Fibroblast of upper back skin (primary cell): ENCODE data around the gene TMPO.
"Not testable (repeated sequence)": the region's sequence is repeated elsewhere in the genome, so short reads cannot be mapped to it uniquely, and the experiment has no call there.

ENCODE experiments used
- DNase-seq: peaks from one replicate; pipeline ENCODE4 v3.0.0-alpha.2; 2013

The TMPO gene

DNA sequence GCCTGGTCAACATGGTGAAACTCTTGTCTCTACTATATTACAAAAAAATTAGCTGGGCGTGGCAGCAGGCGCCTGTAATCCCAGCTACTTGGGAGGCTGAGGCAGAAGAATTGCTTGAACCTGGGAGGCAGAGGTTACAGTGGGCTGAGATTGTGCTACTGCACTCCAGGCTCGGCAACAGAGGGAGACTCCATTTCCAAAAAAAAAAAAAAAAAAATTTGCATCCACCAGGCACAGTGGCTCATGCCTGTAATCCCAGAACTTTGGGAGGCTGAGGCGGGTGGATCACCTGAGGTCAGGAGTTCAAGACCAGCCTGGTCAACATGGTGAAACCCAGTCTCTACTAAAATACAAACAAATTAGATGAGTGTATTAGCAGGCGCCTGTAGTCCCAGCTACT, 3.6 kb upstream of the TMPO start:
- not testable (repeated sequence) for DNase-seq

DNA sequence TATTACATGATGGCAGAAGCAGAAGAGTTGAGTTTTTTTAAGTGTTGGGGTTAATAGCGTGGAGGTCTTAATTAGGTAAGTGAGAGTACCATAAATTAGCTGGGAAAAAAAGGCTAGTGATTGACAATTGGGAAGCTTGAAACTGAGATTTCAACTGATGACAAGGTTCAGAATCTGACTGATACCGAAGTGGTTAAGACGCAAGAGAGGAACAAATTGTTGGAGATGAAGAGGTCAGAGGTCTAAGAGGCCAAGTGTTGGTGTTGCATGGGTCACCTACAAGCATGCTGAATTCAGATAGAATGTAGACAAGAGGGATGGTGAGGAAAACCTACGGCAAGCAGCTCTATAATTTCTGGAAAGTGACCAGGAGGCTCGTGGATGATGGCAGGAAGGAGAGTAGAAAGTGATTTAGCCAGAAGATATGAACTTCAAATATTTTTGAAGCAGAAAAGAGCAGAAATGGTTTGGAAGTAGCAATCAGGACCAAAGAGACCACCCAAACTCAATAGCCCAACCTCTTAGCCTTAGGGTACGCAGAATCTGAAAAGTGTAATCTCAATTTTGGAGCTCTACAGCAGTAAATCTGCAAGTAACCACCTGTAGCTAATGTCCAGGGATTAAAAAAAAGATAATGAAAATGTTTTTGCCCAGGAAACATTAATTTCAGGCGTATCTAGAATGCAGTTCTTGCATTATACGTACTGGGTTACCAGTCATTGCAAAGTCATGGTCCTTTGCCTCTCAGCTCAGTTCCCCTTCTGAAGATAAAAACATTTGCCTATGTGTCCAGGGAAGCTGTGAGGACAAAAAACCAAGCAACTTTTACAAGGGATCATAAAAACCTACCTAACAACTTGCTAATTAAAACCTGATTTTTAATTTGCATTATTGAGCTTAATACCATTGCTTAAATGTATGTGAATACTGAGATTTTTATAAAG, 1.7 kb upstream of the TMPO start:
- DNase-seq, result no peak

DNA sequence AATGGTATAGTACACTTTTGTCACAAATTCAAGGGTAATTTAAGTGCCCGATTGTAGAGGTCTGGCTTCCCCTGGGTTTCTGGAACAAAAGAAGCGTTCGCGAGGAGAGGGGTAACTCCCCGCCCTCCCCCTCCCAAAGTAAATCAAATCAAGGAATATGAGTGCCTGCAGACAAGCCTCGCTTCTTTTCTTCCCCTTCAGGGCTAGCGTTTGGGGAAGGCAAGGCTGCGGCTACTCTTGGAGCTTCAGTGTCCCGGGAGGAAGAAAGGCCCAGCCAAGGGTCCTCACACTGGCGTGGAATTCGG, 456 bp upstream of the TMPO start:
- DNase-seq, result no peak

DNA sequence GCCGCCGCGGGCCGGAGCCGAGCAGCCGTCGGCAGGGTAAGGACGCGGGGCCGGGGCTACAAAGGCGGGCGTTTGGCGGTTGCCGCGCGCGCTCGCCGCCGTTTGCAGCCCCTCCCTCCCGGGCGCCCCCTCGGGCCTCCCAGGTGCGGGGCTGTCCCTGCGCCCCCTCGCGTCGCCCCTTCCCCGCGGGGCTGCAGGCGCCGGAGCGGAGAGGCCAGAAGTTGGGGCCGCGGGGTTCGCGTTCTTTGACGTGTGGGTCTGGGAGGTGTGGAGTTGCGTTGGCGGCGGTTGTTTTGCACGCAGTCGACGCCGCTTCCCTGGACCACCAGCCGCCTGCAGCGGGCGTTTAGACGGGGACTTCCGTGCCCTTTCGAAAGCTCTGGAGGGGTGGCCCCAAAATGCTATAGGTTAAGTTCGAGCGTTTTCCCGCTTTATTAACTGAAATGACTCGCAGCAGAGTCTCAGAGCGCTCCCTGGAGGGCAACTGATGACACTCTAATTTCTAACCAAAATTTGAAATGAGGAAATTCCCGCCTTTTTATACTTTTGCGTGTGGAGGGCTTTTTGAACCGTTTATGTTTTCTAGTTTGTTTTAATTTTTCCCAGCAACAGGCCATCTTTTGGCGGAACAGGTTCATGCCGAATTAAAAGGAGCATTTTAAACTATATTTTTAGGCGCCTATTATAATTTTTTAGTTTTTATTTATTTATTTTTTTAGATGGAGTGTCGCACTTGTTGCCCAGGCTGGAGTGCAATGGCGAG, 902 bp downstream of the TMPO start:
- DNase-seq, result peak; percentile 89

DNA sequence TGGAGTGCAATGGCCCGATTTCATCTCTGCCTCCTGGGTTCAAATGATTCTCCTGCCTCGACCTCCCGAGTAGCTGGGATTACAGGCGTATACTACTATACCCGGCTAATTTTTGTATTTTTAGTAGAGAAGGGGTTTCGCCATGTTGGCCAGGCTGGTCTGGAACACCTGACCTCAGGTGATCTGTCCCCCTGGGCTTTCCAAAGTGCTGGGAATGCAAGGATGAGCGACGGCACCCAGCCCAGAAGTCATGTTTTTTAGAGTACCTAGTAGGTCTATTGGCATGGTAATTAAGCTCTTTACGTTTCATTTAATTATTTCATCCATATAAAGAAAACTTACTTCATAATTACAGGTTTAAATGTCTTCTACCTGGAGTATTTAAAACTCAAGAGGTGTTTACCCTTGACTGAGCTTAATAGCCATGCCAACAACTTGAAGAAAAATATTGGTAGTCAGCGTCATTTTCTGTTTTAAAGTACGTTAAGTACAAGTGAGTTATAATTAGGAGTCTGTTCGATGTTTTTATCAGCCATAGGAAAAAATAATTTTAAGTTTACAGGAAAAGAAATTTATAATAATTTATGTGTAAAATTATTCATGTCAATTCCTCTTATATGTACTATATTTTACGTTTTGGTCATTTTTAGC, 4.0 kb downstream of the TMPO start:
- DNase-seq, result no peak

DNA sequence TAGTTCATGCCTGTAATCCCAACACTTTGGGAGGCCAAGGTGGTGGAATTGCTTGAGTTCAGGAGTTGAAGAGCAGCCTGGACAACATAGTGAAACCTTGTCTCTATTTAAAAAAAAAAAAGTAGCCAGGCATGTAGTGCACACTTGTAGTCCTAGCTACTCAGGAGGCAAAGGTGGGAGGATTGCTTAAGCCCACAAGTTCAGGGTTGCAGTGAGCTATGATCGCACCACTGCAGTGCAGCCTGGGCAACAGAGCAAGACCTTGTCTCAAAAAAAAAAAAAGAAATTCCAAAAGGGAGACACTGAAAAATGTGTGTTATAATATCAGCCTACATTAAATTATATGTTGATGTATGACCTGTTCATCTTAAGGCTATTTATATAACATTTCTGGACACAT, 14.7 kb downstream of the TMPO start:
- no peak for DNase-seq

DNA sequence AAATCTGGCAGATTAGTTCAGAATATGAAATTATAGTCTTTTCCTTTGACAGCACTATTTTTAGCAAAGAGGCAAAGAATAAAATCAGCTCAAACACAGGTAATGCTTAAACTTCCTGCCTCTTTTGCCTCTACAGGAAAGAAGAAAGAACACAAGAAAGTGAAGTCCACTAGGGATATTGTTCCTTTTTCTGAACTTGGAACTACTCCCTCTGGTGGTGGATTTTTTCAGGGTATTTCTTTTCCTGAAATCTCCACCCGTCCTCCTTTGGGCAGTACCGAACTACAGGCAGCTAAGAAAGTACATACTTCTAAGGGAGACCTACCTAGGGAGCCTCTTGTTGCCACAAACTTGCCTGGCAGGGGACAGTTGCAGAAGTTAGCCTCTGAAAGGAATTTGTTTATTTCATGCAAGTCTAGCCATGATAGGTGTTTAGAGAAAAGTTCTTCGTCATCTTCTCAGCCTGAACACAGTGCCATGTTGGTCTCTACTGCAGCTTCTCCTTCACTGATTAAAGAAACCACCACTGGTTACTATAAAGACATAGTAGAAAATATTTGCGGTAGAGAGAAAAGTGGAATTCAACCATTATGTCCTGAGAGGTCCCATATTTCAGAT, 17.4 kb downstream of the TMPO start:
- DNase-seq, result peak; percentile 70

DNA sequence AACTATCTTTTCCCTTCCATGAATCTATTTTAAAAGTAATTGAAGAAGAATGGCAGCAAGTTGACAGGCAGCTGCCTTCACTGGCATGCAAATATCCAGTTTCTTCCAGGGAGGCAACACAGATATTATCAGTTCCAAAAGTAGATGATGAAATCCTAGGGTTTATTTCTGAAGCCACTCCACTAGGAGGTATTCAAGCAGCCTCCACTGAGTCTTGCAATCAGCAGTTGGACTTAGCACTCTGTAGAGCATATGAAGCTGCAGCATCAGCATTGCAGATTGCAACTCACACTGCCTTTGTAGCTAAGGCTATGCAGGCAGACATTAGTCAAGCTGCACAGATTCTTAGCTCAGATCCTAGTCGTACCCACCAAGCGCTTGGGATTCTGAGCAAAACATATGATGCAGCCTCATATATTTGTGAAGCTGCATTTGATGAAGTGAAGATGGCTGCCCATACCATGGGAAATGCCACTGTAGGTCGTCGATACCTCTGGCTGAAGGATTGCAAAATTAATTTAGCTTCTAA, 18.4 kb downstream of the TMPO start:
- DNase-seq, result peak; percentile 81

DNA sequence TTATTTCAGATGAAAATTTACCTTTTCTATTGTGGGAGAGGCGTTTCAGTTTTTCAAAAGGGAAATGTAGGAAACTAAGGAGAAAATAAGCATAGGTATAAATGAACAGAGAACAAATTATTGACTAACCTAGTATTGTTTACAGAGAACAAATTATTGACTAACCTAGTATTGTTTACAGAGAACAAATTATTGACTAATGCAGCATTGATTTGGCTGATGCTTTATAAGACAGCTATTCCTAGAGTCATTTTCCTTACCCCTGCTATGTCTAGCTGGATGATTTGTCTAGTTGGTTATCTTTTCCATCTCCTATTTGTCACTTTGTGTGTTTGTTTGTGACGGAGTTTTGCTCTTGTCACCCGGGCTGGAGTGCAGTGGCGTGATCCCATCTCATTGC, 22.6 kb downstream of the TMPO start:
- DNase-seq, result no peak

DNA sequence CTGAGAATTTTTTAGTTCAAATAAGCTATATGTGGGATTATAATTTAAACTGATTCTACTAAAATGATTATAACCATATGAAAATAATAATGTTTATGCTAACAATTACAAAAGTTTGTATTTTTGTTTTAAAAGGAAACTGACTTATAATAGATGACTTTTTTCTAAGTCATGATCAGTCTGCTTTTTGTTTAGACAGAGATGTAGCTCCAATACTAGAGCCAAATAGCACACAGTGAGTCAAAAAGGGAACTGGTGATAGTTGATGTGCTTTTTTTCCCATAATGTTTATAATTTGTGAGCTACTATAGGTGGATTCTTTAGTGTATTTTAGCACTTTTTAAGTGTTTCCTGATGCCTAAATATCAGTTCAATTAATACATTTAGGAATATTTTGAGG, 28.3 kb downstream of the TMPO start:
- no peak for DNase-seq

DNA sequence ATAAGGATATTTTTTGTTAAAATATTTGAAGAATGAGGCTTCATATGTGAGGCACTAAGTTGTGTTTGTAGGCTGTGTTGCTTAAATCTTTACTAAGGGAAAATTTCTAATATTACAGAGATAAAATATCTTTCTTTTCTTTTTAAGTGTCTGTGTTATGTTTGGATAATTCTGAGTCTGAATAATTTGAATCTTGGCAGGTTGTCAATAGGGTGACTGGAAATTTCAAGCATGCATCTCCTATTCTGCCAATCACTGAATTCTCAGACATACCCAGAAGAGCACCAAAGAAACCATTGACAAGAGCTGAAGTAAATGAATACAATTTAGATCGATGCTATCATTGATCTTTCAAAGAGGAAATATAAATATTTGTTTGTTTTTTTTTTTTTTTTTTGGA, 29.4 kb downstream of the TMPO start:
- peak; percentile 33 for DNase-seq

DNA sequence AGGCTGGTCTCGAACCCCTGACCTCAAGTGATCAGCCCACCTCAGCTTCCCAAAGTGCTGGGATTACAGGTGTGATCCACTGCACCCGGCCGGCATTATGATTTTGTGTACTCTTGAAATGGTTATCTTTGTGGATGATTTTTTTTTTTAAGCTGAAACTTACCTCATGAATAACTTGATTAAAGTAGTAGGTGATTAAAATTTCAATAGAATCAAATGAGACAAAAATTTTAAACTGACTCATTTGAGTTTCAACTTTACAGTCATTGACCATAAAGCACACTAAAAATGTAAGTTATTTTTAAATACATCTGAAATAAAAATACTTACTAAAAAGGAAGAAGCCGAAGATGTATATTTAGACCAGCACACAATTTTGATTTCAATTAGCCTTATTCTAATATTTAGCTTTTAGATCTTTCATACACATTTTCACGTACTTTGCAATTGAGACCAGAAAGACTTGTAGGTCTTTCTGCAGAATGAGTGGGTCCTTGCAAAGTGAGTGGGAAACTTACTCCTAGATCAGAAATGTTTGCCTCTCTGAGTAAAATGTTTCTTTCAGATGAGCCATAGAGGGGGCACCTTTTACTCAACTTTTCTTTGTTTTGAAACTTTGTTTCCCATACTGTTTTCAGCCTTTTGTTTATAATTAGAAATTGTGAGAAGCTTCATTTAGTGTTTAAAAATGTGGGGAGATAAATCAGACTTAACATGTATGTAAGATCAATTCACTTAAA, 34.2 kb downstream of the TMPO start:
- DNase-seq, result no peak

DNA sequence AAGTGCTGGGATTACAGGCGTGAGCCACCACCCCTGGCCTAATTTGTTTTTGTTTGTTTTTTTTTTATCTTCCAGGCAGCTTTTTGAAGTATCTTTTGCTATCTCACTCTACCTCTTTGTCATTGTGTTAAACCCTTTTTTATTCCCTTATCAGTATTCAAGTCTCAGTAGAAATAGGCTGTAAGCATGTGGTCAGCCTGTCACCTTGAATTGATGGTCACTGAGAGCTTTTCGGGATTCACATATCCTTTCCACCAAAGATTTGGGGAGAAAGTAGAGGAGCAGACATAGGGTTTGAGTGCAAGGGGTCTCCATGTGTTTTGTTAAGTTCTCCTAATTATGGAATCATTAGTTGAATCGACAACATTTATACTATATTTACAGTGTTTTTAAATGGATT, 36.4 kb downstream of the TMPO start:
- no peak for DNase-seq

DNA sequence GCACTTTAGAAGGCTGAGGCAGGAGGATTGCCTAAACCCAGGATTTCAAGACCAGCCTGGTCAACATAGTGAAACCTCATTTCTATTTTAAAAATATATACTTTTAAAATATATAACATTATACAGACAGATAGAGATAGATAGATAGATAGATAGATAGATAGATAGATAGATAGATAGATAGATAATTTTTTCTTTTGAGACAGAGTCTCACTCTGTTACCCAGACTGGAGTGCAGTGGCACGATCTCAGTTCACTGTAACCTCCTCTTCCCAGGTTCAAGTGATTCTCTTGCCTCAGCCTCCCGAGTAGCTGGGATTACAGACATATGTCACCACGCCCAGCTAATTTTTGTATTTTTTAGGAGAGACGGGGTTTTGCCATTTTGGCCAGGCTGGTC, 42.7 kb downstream of the TMPO start:
- DNase-seq, result not testable (repeated sequence)

DNA sequence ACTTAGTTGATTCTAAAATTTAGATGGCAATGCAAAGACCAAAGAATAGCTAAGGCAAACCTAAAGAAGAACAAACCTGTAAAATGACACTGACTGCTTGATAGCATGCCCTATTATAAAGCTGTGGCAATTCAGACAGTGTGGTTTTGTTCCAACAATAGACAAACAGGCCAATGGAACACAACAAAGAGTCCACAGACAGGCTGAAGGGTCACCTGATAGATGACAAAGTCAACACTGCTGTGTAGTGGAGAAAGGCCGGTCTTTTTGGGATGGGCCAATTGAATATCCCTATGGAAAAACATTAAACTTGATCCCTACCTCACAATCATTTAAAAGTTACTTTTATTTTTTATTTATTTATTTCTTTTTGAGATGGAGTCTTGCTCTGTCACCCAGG, 44.3 kb downstream of the TMPO start:
- no peak for DNase-seq

DNA sequence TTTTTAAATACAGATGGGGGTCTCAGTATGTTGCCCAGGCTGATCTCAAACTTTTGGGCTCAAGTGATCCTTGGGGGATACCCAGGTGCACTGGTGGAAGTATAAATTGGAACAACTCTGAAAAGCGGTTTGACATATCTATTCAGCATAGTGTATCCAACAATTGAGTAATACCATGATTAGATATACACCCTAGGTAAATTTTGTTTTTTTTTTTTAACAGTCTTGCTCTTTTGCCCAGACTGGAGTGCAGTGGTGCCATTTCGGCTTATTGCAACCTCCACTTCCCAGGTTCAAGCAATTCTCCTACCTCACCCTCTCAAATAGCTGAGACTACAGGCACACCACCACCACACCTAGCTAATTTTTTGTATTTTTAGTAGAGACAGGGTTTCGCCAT, 46.5 kb downstream of the TMPO start:
- no peak for DNase-seq

DNA sequence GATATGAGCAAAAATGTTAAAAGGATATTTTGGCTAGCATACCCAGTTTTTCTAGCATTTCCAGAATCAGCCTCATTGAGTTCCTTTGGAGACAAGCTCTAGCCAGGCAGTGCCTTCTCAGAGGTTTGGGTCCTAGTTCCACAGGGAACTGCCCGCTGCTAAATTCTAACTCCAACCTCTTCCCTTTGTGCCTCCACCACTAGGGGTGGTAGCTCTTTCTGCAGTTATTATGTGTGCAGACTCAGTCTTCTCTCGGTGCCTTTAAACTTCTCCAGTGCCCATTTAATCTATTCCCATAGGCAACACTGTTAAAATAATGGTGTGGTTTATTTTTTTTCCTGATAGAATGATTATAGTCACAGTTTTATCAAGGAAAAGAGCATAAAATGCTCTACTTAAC, 56.6 kb downstream of the TMPO start:
- no peak for DNase-seq

DNA sequence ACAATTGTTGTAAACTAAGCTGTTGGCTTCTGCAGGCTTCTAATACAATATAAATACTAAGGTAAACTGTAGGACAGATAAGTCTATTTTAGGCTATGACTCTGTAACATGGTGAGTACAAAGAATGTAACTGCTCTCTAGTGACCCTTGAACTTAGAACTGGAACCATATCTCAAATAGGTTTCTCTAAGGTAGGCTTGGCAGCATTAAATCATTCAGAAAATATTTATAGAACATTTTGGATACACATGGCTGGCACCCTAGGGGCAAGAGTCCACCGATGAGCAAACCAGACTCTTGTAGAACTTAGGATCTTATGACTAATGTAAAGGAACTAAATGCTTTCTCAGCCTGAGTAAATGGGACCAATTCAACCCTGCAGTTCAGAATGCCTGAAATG, 58.7 kb downstream of the TMPO start:
- no peak for DNase-seq

DNA sequence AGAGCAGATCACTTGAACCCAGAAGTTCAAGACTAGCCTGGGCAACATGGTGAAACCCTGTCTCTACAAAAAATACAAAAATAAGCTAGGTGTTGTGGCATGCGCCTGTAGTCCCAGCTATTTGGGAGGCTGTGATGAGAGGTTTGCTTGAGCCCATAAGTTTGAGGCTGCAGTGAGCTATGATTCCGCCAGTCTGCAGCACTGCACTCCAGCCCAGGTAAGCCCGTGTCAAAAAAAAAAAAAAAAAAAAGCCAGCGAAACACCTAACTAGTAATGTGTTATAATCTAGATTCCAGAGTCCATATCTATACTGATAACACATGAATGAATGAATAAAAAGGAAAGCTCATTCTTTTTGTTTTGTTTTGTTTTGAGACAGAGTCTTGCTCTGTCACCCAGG, 59.6 kb downstream of the TMPO start:
- no peak for DNase-seq

DNA sequence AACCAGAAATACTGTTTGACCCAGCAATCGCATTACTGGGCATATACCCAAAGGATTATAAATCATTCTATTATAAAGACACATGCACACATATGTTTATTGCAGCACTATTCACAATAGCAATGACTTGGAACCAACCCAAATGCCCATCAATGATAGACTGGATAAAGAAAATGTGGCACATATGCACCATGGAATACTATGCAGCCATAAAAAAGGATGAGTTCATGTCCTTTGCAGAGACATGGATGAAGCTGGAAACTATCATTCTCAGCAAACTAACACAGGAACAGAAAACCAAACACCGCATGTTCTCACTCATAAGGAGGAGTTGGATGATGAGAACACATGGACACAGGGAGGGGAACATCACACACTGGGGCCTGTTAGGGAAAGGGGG, 61.4 kb downstream of the TMPO start:
- DNase-seq, result not testable (repeated sequence)

DNA sequence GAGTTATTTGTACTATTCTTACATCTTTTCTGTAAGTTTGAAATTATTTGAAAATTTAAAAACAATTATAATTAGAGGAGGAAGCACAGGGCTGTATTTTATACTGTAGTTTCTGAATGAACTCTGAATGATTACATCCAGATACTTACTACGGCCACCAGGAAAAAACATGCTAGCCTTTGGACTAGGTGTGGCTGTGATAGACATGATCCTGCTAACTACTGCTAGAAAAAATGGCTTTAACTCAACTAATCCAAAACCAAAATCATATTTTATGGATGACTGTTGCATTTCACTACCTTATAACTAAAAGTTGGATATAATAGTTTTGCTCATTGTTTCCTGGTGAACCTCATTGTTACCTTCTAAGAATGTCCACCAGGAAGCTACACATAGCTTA, 63.0 kb downstream of the TMPO start:
- DNase-seq, result no peak

DNA sequence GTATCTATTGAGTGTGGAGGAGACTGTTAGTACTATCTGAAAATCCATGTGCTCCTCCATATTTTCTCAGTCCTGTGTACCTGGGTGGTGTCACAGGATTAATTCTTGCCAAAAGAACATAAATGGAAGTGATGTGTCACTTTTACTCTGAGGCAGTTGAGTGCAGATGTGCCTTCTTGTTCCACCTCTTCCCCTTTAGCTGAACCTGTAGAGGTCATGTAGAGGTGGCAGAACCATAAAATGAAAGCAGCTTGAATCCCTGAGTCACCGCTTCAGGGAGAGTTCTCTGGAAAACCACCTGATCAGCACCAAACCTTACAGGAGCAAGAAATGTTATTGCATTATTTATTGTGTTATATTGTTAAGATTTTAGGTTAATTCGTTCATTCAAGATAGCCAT, 63.4 kb downstream of the TMPO start:
- DNase-seq, result peak; percentile 6

DNA sequence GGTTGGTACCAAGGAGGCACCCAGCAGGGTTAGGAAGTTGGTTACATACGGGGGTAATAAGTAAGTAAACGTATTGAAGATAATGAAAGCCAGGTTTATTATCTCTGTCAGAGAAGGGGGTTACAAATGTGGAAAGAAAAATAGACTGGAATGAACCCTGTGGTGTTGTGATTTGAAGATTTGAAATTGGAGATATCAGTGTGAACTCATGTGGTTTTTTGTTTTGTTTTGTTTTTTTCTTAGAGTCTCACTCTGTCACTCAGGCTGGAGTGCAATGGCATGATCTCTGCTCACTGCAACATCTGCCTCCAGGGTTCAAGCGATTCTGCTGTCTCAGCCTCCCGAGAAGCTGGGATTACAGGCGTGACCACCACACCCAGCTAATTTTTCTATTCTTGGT, 64.0 kb downstream of the TMPO start:
- DNase-seq, result no peak
